ENCODE measurements around the gene LYZL1.

DNA sequence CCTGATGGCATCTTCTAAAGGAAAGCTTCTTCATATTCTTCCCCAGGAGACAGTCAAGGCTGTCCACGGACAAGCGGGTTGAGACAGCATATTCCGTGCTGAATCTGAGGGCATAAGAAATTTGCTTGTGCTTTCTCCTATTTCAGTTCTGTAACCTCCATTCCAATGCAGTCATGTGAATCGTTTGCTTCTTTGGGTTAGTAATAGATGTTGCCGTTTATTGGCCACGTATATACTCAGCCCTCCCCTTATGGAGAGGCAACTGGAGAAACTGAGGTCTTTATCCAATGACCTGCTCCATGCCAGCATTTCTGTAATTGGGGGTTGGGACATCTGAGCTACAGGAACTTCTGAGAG is 38.9 kb downstream of the LYZL1 start:
- TF ChIP-seq EZH2 (IDR thresholded peaks at IDR 0.05; ENCODE audit: borderline replicate concordance, insufficient read depth, low read depth, low read length, poor library complexity, severe bottlenecking) (no peak), CTCF (IDR thresholded peaks at IDR 0.05) (no peak)

All from B cell (primary cell).